Measurements from ENCODE around the gene RFNG. TPM values are rescaled to one million over a fixed set of nuclear protein-coding genes. Genes with fewer than 3 reads are reported as not detected.

RFNG gene
- total RNA-seq, 1 donor from 2014 or later, result 13.6 TPM

GRCh38 chr17:82037889-82038195 lies 13.8 kb downstream of the RFNG start:
- Mint-ChIP-seq H3K27me3 (ENCODE audit: insufficient read depth, low read depth) (peaks cover 19% of the 10 kb centered on the region), H3K4me3 (peak overlapping the region; percentile 87), H3K4me1 (peaks cover 29% of the 10 kb centered on the region), H3K27ac (peak overlapping the region; percentile 62), H3K9me3 (peaks cover 9% of the 10 kb centered on the region), H3K36me3 (peaks cover 11% of the 10 kb centered on the region)
- Histone ChIP-seq H4K20me1 (ENCODE audit: low read depth) (peaks cover 22% of the 10 kb centered on the region), H3K4me1 (peaks cover 7% of the 10 kb centered on the region), H3K9ac (no peak overlapping the region), H3K4me3 (peak overlapping the region; percentile 66), H3F3A (ENCODE audit: low read depth) (peaks cover 27% of the 10 kb centered on the region), H3K9me3 (ENCODE audit: low read depth) (no peaks in the 10 kb centered on the region), H2AFZ (replicated peaks) (peak overlapping the region; percentile 68), H3K4me2 (peak overlapping the region; percentile 53), H3K79me2 (ENCODE audit: low read depth) (peaks cover under 1% of the 10 kb centered on the region), H3K36me3 (no peaks in the 10 kb centered on the region), H3K27me3 (peaks cover 3% of the 10 kb centered on the region), H3K27ac (no peak overlapping the region)
- TF ChIP-seq EZH2 (IDR thresholded peaks at IDR 0.05) (no peak), EZH2phosphoT487 (IDR thresholded peaks at IDR 0.05) (no peak)
- TF ChIP-seq, protein P1, sequence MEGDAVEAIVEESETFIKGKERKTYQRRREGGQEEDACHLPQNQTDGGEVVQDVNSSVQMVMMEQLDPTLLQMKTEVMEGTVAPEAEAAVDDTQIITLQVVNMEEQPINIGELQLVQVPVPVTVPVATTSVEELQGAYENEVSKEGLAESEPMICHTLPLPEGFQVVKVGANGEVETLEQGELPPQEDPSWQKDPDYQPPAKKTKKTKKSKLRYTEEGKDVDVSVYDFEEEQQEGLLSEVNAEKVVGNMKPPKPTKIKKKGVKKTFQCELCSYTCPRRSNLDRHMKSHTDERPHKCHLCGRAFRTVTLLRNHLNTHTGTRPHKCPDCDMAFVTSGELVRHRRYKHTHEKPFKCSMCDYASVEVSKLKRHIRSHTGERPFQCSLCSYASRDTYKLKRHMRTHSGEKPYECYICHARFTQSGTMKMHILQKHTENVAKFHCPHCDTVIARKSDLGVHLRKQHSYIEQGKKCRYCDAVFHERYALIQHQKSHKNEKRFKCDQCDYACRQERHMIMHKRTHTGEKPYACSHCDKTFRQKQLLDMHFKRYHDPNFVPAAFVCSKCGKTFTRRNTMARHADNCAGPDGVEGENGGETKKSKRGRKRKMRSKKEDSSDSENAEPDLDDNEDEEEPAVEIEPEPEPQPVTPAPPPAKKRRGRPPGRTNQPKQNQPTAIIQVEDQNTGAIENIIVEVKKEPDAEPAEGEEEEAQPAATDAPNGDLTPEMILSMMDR (IDR thresholded peaks at IDR 0.05), result no peak
- DNase-seq (ENCODE audit: low spot score), result no peak

DNA sequence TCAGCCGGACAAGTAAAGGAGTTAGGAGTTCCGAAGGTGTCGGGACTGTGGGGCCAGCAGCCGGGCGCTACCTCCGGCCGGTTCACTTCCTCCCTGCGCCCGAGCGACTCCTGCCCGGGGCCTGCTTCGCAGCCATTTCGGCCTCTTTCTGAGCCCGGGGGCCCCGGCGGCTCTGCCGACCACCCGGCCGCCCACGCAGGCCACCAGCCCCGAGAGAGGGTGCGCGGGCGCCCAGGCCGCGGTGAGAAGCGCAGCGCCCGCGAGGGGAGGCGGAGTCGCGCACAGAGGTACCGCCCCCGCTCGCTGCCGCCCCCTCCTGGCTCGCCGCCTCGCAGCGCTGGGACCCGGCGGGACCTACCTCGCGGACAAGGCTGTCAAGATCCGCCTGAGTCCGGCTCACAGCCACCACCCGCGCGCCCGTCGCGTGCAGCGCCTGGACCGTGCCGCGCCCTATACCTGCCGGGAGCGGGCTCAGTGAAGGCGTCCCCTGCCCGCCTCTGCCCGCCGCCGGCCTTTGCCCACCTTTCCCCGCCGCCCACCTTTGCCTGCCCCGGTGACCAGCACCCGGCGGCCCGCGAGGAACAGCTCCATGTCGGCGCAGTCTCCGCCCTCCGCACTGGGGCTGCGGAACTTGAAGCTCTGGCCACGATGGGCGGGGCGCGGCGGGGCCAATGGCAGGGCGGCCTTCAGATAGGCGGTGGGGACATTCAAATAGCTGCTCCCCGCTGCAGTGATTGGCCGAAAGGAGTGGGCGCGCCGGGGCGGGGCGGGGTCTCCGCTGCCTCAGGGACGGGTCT lies 14.3 kb downstream of the RFNG start, which contains the start of gene DCXR:
Gene DCXR, minus strand, starts transcription at position 606 of the 797 bp plus-strand sequence. Its CDS starts 15 bp downstream, at position 591.
- H3K4me1 ChIP-seq, result peaks cover 11% of the 10 kb centered on the region
- peaks cover 25% of the 10 kb centered on the region for H3K4me1 Mint-ChIP-seq
- no peak for TF ChIP-seq EZH2phosphoT487 (IDR thresholded peaks at IDR 0.05)
- TF ChIP-seq, protein P1 (IDR thresholded peaks at IDR 0.05), result peak; percentile 80
- peaks cover 27% of the 10 kb centered on the region for H3F3A ChIP-seq (ENCODE audit: low read depth)
- H3K27me3 ChIP-seq, result peaks cover 8% of the 10 kb centered on the region
- H3K27me3 Mint-ChIP-seq (ENCODE audit: insufficient read depth, low read depth), result peaks cover 23% of the 10 kb centered on the region
- H3K27ac Mint-ChIP-seq, result peak within 1 kb of the TSS; percentile 62
- H3K4me2 ChIP-seq, result peak within 1 kb of the TSS; percentile 91
- H3K9ac ChIP-seq, result peak within 1 kb of the TSS; percentile 42
- DNase-seq (ENCODE audit: low spot score), result peak; percentile 99
- no peaks in the 10 kb centered on the region for H3K9me3 ChIP-seq (ENCODE audit: low read depth)
- no peaks in the 10 kb centered on the region for H3K36me3 ChIP-seq
- H3K27ac ChIP-seq, result peak within 1 kb of the TSS; percentile 86
- peak within 1 kb of the TSS; percentile 87 for H3K4me3 Mint-ChIP-seq
- H2AFZ ChIP-seq (replicated peaks), result peak within 1 kb of the TSS; percentile 78
- peak within 1 kb of the TSS; percentile 66 for H3K4me3 ChIP-seq
- peaks cover 27% of the 10 kb centered on the region for H4K20me1 ChIP-seq (ENCODE audit: low read depth)
- peaks cover 4% of the 10 kb centered on the region for H3K79me2 ChIP-seq (ENCODE audit: low read depth)
- peaks cover 9% of the 10 kb centered on the region for H3K9me3 Mint-ChIP-seq
- H3K36me3 Mint-ChIP-seq, result peaks cover 11% of the 10 kb centered on the region

DNA sequence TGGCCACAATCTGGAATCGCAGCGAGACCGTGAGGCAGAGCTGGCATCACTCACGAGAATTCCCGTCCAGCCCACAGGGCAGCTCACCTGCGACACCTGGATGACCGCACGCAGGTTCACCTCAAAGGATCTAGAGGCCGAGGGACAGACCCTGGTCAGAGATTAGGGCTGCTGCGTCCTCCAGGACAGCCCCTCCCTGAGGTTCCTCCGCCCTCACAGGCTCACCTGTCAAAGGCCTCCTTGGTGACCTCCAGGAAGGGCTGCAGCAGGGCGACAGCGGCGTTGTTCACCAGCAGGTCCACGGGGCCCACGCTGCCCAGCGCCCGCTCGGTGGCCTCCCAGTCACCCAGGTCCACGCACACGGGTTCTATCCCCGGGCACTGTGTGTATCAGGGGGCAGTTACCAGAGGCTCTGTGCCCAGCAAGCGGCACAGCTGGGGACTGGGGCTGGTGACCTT lies 14.9 kb downstream of the RFNG start:
- Mint-ChIP-seq H3K9me3 (peaks cover 9% of the 10 kb centered on the region), H3K4me3 (peak overlapping the region; percentile 69), H3K36me3 (peaks cover 11% of the 10 kb centered on the region), H3K27me3 (ENCODE audit: insufficient read depth, low read depth) (peaks cover 23% of the 10 kb centered on the region), H3K27ac (no peak overlapping the region), H3K4me1 (peaks cover 23% of the 10 kb centered on the region)
- Histone ChIP-seq H3K9ac (no peak overlapping the region), H3F3A (ENCODE audit: low read depth) (peaks cover 27% of the 10 kb centered on the region), H3K9me3 (ENCODE audit: low read depth) (no peaks in the 10 kb centered on the region), H4K20me1 (ENCODE audit: low read depth) (peaks cover 28% of the 10 kb centered on the region), H3K27ac (no peak overlapping the region), H3K27me3 (peaks cover 9% of the 10 kb centered on the region), H3K79me2 (ENCODE audit: low read depth) (peaks cover 4% of the 10 kb centered on the region), H3K4me3 (peak overlapping the region; percentile 66), H3K36me3 (no peaks in the 10 kb centered on the region), H3K4me1 (peaks cover 15% of the 10 kb centered on the region), H3K4me2 (peak overlapping the region; percentile 91), H2AFZ (replicated peaks) (peak overlapping the region; percentile 78)
- no peak for TF ChIP-seq EZH2 (IDR thresholded peaks at IDR 0.05)
- no peak for TF ChIP-seq EZH2phosphoT487 (IDR thresholded peaks at IDR 0.05)
- TF ChIP-seq, protein P1 (IDR thresholded peaks at IDR 0.05), result no peak
- no peak for DNase-seq (ENCODE audit: low spot score)

Measured in neural progenitor cell (in vitro differentiated cells).